Stomach smooth muscle (tissue), 2 donors: ENCODE results near the gene STOML1.
A peak's percentile ranks its signal among the peaks of the same experiment; 100 is the strongest.

Source experiments
- H3K27ac ChIP-seq: one replicate; pipeline ENCODE4 v1.7.0; 2013; ENCODE audit warnings: mild to moderate bottlenecking, low read length, inconsistent platforms
- H3K27me3 ChIP-seq, 2 donors: one replicate each; pipeline ENCODE4 v1.7.0; 2013; ENCODE audit warnings: low read length in 2 of 2; ENCODE audit not compliant: insufficient read depth in 2 of 2, control insufficient read depth in 1 of 2
- H3K36me3 ChIP-seq, 2 donors: one replicate each; pipeline ENCODE4 v1.7.0; 2013; ENCODE audit warnings: low read length in 2 of 2; ENCODE audit not compliant: control insufficient read depth in 2 of 2, insufficient read depth in 2 of 2
- H3K4me1 ChIP-seq: one replicate; pipeline ENCODE4 v1.7.0; 2013; ENCODE audit warnings: low read length; ENCODE audit not compliant: control insufficient read depth, insufficient read depth
- H3K4me3 ChIP-seq, 2 donors: one replicate each; pipeline ENCODE4 v1.7.0; 2013; ENCODE audit warnings: low read length in 2 of 2
- H3K9ac ChIP-seq, 2 donors: one replicate each; pipeline ENCODE4 v1.7.0; 2013; ENCODE audit warnings: low read length in 2 of 2, mild to moderate bottlenecking in 1 of 2
- H3K9me3 ChIP-seq, 2 donors: one replicate each; pipeline ENCODE4 v1.7.0; 2013; ENCODE audit warnings: low read length in 2 of 2; ENCODE audit not compliant: control insufficient read depth in 2 of 2
- donor health status: healthy.
- donor health status: Pancreatic carcinoma.

STOML1 gene

DNA sequence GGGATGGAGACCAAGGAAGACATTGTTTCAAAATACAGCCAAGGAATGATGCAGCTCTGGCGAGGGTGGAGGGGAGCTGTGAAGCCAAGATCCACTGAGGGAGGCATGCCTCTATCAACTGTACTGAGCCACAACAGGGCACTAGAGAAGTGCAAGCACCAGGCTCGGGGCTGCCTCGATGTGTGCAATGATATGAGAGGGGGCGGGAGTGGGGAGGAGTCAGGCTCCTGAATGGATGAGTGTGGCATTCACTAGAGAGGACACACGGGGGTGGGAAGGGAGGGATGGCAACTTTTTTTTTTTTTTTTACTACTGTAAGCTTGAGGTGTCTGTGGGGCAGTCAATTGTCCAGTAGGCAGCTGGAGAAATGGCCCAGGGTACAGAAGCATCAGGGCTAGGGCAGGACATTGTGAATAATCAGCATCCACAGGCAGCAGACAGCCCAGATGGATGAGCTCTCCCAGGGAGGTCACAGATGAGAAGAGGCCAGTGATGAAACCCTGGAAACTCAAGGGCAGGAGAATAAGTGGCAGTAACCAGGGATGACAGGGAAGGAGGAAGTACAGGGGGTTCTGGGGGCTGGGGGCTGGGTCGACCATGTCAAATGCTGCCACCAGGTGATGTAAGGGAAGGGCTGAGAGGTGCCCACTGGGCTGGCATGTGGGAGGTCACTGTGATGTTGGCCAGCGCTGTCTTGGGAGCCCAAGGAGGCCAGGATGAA lies 5.9 kb downstream of the STOML1 start:
- H3K27ac ChIP-seq = peak overlapping the region; percentile 37
- no peak overlapping the region for H3K9ac ChIP-seq
- H3K4me1 ChIP-seq = peaks cover 82% of the 10 kb centered on the region
- H3K9me3 ChIP-seq = no peaks in the 10 kb centered on the region
- H3K36me3 ChIP-seq = peaks cover 7 to 15% of the 10 kb centered on the region in 2 donors
- H3K4me3 ChIP-seq = no peak overlapping the region
- no peaks in the 10 kb centered on the region for H3K27me3 ChIP-seq

DNA sequence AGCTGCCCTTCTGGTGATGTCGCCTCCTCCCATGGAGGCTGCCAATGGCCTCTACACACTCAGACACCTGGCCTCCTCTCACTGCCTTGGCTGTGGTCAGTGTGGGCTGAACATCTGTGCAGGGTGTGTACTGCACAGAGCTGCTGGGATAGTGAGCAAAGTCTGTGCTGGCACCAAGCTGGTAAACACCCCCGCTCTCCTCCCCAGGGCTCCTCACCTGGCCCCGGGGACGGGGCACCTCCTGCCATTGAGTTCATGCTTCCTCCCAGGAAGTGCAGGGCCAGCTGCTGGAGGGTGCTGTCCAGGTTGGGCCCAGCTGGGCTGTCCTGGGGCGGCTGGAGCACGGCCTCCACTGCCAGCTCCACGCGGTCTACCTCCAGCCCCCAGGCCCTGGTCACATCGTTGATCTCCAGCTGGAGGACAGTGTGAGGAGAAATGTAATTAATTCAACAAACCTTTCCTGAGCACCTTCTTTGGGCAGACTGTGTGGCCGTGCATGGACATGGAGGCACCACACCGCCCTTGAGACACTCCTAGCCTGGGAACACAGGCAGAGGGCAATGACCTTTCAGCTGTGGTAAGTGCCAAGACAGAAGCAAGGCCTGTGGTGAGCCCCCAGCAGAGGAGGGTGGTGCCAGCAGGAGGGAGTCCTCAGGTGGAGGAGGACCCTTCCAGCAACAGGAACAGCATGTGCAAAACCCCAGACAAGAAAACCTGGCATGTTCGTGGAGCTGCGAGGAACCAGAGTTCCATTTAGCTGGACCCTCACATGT lies 6.8 kb downstream of the STOML1 start:
- Histone ChIP-seq H3K27ac (no peak overlapping the region), H3K27me3 (no peaks in the 10 kb centered on the region), H3K4me3 (no peak overlapping the region), H3K9me3 (no peaks in the 10 kb centered on the region), H3K4me1 (peaks cover 72% of the 10 kb centered on the region), H3K9ac (no peak overlapping the region), H3K36me3 (peaks cover 7 to 15% of the 10 kb centered on the region in 2 donors)

DNA sequence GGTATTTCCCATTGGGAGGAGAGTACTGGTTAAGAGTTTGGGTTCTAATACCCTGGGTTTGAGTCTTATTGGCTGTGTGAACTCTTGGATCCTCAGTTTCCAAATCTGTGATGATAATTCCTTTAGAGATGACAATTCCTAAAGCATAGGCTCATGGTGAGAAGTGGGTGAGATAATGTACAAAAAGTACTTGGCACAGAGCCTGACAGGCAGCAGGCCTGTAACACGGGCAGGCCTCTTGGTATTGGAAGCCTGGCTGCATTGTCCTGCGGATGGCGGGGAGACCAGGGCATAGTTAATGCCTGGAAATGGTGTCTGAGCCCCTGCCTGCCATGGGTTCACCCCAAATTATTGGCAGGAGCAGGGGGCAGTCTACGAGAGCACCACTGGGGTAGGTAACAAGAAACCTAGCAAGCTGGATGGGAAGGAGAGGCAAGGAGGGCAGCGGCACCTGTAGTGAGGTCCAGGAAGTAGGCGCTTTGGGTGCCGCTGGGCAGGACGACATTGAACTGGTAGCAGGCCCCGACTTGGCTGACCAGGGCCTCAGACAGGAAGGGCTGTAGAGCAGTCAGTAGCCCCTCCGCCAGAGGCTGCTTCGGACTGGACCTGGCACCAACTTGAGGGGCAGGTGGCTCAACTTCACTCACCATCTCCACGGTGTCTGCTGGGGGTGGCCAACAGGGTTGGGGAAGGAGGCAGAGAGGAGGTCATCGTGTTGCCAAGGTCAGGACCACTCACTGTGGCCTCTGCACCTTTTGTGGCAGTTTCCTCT lies 7.7 kb downstream of the STOML1 start:
- Histone ChIP-seq H3K9ac (peak overlapping the region; percentile 7 to 21), H3K36me3 (peaks cover 7 to 15% of the 10 kb centered on the region in 2 donors), H3K4me1 (peaks cover 66% of the 10 kb centered on the region), H3K9me3 (no peaks in the 10 kb centered on the region), H3K27ac (peak overlapping the region; percentile 96), H3K4me3 (peak overlapping the region in 1 of 2 donors; percentile 15), H3K27me3 (no peaks in the 10 kb centered on the region)

DNA sequence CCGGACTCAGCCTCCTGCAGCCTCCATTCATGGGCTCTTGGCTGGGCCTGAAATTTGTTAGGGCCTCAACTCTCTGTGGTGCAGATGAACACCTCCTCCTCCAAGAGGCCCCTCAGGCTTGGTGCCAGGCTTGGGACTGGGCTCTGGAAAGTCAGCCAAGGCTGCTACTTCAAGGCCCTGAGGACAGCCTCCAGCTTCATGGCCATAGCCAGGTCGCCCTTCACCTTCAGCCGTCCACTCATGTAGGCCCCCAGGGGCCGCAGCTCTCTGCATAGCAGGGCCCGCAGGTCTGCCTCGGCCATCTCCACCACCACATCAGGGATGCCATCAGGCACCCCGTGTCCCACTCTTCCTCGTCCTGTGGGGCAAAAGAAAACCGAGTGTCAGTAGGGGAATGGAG lies 8.3 kb downstream of the STOML1 start:
- no peaks in the 10 kb centered on the region for H3K27me3 ChIP-seq
- H3K4me1 ChIP-seq = peaks cover 66% of the 10 kb centered on the region
- H3K36me3 ChIP-seq = peaks cover 2 to 15% of the 10 kb centered on the region in 2 donors
- H3K4me3 ChIP-seq = peak overlapping the region in 1 of 2 donors; percentile 15
- H3K9ac ChIP-seq = peak overlapping the region in 1 of 2 donors; percentile 73
- no peaks in the 10 kb centered on the region for H3K9me3 ChIP-seq
- H3K27ac ChIP-seq = peak overlapping the region; percentile 96

DNA sequence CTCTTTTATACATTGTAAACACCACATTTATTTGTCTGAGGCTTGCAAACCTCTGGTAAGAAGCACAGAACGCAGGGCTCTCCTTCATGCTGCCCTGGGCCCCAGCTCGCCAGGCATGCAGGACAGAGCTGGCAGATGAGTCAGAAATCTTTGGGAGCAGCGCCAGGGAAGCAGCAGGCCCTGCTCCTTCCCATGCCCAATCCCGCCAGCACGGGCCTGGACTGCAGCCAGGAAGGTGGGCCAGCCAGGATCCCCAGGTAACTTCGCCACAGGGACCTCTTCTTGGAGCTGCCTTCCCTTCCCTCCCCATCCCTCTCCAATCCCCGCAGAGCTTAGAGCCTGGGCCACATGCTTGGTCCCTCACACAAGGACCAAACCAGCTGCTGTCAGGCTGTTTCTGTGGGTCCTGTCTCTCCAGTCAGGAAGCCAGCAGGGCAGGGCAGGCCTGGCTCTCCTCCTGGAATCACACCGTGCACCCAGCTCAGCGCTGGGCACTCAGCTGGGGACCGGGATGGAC lies 8.8 kb downstream of the STOML1 start:
- H3K4me3 ChIP-seq = peak overlapping the region in 1 of 2 donors; percentile 15
- peaks cover 63% of the 10 kb centered on the region for H3K4me1 ChIP-seq
- peak overlapping the region; percentile 13 to 73 for H3K9ac ChIP-seq

DNA sequence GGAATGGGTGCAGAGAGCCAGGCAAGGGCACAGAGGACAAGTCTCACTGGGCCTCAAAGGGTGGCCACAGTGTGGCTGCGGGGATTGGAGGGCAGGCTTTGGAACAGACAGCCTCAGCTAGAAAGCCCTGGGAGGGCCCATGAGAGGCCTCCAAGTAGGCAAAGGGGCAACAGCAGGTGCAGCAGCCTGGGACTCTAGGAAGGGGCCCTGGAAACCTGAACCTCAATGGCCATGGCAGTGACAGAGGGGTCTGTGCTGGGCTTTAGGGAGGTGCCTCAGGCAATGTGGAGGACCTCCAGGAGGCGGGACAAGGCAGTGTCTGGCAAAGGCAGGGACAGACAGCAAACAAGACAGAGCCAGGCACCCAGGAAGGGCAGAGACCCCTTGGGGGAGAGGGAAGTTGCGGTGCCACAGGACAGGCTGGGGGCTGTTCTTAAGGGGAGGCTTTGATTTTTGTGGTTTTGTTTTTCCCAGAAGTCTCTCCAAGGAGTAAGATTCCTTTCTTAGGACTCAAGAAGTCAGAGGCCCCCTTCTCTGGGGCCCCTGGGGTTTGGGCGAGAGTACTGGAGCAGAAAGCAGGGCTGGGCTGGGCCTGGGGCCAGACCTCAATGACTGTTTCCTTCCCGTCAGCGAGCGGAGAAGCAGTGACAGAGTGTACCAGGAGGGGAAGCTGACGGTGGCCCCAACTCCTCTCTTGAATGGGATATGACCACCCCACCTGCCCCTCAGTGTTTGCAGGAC lies 9.7 kb downstream of the STOML1 start:
- peaks cover 0 to 12% of the 10 kb centered on the region in 2 donors for H3K36me3 ChIP-seq
- H3K4me3 ChIP-seq = peak overlapping the region; percentile 27 to 60
- H3K9ac ChIP-seq = peak overlapping the region; percentile 60 to 73
- H3K27ac ChIP-seq = peak overlapping the region; percentile 96
- H3K27me3 ChIP-seq = no peaks in the 10 kb centered on the region
- no peaks in the 10 kb centered on the region for H3K9me3 ChIP-seq
- H3K4me1 ChIP-seq = peaks cover 59% of the 10 kb centered on the region

More for the DNA sequence above, 8.8 kb downstream of the STOML1 start:
- H3K27ac ChIP-seq = peak overlapping the region; percentile 96
- H3K27me3 ChIP-seq = no peaks in the 10 kb centered on the region
- H3K9me3 ChIP-seq = no peaks in the 10 kb centered on the region
- peaks cover 0 to 15% of the 10 kb centered on the region in 2 donors for H3K36me3 ChIP-seq

DNA sequence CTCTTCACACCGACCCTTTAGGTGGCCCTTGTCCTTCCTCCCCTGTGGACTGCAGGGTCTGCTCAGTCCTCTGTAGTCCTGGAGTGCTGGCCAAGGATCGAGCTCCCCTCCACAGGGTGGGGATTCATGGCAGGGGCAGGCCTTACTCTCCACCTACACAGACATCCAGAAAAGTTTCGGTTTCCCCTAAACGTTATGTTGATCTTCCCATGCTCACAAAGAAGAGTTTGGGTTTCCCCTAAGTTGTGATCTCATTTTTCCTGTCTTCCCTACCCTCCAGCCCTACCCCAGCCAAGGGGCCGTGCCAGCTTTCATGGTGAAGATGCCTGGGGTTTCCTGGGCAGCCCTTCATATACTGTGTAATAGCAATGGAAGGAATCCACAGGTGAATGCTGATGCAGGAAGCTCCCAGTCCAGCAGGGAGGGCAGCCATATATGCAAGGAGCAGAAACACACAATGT lies 10.3 kb downstream of the STOML1 start:
- no peaks in the 10 kb centered on the region for H3K9me3 ChIP-seq
- peak overlapping the region; percentile 21 to 73 for H3K9ac ChIP-seq
- H3K27me3 ChIP-seq = no peaks in the 10 kb centered on the region
- H3K4me1 ChIP-seq = peaks cover 53% of the 10 kb centered on the region
- H3K4me3 ChIP-seq = peak overlapping the region; percentile 27 to 60
- peaks cover 0 to 10% of the 10 kb centered on the region in 2 donors for H3K36me3 ChIP-seq
- peak overlapping the region; percentile 96 for H3K27ac ChIP-seq

DNA sequence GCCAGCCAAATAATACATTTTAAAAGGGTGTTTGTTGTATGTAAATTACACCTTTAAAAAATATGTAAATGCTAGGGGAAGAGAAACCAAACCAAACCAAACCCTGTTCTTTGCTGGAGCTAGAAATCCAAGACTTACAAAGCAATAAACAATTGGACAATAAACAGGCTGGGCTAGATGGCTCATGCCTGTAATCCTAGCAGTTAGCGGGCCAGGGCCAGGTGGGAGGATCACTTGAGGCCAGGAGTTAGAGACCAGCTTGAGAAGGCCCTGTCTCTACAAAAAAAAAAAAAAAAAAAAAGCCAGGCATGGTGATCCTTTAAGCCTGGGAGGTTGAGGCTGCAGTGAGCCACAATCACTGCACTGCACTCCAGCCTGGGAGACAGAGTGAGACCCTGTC lies 12.5 kb downstream of the STOML1 start:
- Histone ChIP-seq H3K4me3 (no peak overlapping the region), H3K27ac (no peak overlapping the region), H3K27me3 (peaks cover 0 to under 1% of the 10 kb centered on the region in 2 donors), H3K9me3 (no peaks in the 10 kb centered on the region), H3K36me3 (peaks cover 0 to 2% of the 10 kb centered on the region in 2 donors), H3K9ac (no peak overlapping the region), H3K4me1 (peaks cover 36% of the 10 kb centered on the region)

DNA sequence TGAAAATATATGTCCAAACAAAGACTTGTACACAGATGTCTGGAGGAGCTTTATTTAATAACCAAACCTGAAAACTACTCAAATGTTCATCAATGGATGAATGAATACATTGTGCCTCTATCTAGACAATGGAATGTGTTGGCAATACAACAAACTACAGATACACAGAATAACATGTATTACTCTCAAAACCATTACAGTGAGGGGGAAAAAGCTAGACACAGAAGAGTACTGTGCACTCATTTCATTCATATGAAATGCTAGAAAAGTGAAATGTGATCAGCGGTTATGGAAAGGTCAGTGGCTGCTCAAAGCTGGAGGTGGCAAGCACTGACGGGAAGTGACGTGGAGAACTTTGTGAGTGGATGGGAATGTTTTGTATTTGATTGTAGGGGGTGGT lies 13.2 kb downstream of the STOML1 start:
- H3K9me3 ChIP-seq = no peaks in the 10 kb centered on the region
- H3K36me3 ChIP-seq = peaks cover 0 to 2% of the 10 kb centered on the region in 2 donors
- no peak overlapping the region for H3K4me3 ChIP-seq
- peaks cover 29% of the 10 kb centered on the region for H3K4me1 ChIP-seq
- H3K27ac ChIP-seq = no peak overlapping the region
- peaks cover 0 to 4% of the 10 kb centered on the region in 2 donors for H3K27me3 ChIP-seq
- H3K9ac ChIP-seq = no peak overlapping the region
